ENCODE data around the gene ITPR2. TPM values are rescaled to one million over a fixed set of nuclear protein-coding genes. Genes with fewer than 3 reads are reported as not detected.

Gene ITPR2
- total RNA-seq, 2 experiments from 2014 or later, result 28.8 to 29.9 TPM

- no peaks in the 10 kb centered on the region for H3K36me3 ChIP-seq (ENCODE audit: insufficient read depth, low read length)
- H3K27ac ChIP-seq (ENCODE audit: low read depth in 1 of 2, low read length in 2 of 2), result no peak overlapping the region
- H3K9me3 Mint-ChIP-seq, result no peaks in the 10 kb centered on the region
- ATAC-seq (ENCODE audit: poor library complexity), result no peak
- ChIA-PET POLR2A (no interaction called here), CTCF (no interaction called here)
- no peaks in the 10 kb centered on the region for H3K9me3 ChIP-seq (ENCODE audit: control insufficient read depth in 1 of 2, insufficient read depth in 1 of 2, low read length in 2 of 2)
- no peak for TF ChIP-seq CTCF (IDR thresholded peaks at IDR 0.05)
- H3K4me1 ChIP-seq (ENCODE audit: insufficient read depth, low read length), result no peaks in the 10 kb centered on the region
- peaks cover 55% of the 10 kb centered on the region for H3K36me3 Mint-ChIP-seq (ENCODE audit: low read depth)
- no peak overlapping the region for H3K4me3 ChIP-seq (ENCODE audit: low read length)
- H3K27ac Mint-ChIP-seq, result no peak overlapping the region
- intact Hi-C loops (cut with DNase I, micrococcal nuclease), result no loop called here
- DNase-seq, result no peak
- H3K4me1 Mint-ChIP-seq (ENCODE audit: low read depth), result no peaks in the 10 kb centered on the region
- no peak overlapping the region for H3K4me3 Mint-ChIP-seq
- no peaks in the 10 kb centered on the region for H3K27me3 ChIP-seq (ENCODE audit: control insufficient read depth in 1 of 2, insufficient read depth in 2 of 2, low read length in 2 of 2)
- H3K27me3 Mint-ChIP-seq, result no peaks in the 10 kb centered on the region
These were observed 406.3 kb downstream of the ITPR2 start for GRCh38 chr12:26426652-26427051.

DNA sequence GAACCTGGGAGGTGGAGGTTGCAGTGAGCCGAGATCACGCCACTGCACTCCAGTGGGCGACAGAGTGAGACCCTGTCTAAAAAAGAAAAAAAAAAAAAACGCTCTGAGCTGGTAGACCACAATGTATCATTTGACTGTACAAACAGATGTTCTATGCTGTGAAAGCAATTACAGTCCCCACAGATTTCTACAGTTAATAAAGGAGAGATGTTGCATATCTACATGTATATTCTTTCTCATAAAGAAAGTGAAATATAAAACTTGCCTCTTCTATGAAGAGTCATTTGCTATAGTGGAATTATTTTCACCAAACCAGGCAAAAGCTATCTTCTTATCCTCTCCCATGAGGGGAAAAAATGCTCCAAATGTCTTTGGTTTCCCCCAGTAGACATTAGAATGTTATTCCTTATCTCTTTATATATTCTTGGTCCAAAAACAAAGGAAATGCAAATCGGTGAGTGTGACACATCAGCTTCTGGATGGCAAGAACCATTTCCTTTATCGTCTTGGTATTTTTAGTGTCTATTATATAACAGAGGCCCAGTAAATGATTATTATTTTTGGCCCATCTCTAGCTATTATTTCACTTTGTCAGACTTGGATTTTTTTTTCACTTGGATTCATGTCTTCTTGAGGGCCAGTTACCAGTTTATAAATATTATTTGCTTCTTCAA, 407.3 kb downstream of the ITPR2 start:
- ATAC-seq (ENCODE audit: poor library complexity), result no peak
- POLR2A ChIA-PET, result no interaction called here
- CTCF ChIA-PET, result no interaction called here
- H3K27me3 ChIP-seq (ENCODE audit: control insufficient read depth in 1 of 2, insufficient read depth in 2 of 2, low read length in 2 of 2), result no peaks in the 10 kb centered on the region
- H3K36me3 ChIP-seq (ENCODE audit: insufficient read depth, low read length), result no peaks in the 10 kb centered on the region
- H3K36me3 Mint-ChIP-seq (ENCODE audit: low read depth), result peaks cover 57% of the 10 kb centered on the region
- H3K27me3 Mint-ChIP-seq, result no peaks in the 10 kb centered on the region
- H3K4me3 Mint-ChIP-seq, result no peak overlapping the region
- no peaks in the 10 kb centered on the region for H3K9me3 Mint-ChIP-seq
- H3K9me3 ChIP-seq (ENCODE audit: control insufficient read depth in 1 of 2, insufficient read depth in 1 of 2, low read length in 2 of 2), result no peaks in the 10 kb centered on the region
- no peaks in the 10 kb centered on the region for H3K4me1 Mint-ChIP-seq (ENCODE audit: low read depth)
- H3K27ac ChIP-seq (ENCODE audit: low read depth in 1 of 2, low read length in 2 of 2), result no peak overlapping the region
- no peak for TF ChIP-seq CTCF (IDR thresholded peaks at IDR 0.05)
- intact Hi-C loops (cut with DNase I, micrococcal nuclease), result no loop called here
- H3K4me1 ChIP-seq (ENCODE audit: insufficient read depth, low read length), result no peaks in the 10 kb centered on the region
- no peak for DNase-seq
- no peak overlapping the region for H3K27ac Mint-ChIP-seq
- H3K4me3 ChIP-seq (ENCODE audit: low read length), result no peak overlapping the region

DNA sequence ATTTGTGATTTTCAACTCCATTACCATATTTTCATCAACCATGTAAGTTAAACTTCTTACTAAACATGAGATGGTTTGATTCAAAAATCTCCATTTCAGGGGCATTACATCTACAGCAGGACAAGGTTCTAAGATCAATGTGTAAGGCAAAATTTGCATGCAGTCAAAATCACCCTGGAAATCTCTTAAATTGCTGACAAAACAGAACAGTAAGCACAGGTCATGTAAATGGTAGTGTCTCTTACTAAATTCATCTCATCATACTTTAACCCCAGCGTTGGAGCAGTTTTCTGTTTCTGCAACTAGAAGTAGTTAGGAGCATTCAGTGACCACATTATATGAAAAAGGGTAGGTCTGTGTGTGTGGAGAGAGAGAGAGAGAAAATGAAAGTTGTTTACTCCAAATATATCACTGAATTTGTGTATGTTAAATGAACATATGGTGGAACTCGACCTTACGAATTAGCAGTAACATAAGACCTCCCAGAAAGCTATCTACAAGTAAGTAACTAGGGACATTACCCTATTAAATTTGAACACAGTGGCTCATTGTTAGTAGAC, 410.1 kb downstream of the ITPR2 start:
- Histone ChIP-seq H3K9me3 (ENCODE audit: control insufficient read depth in 1 of 2, insufficient read depth in 1 of 2, low read length in 2 of 2) (no peaks in the 10 kb centered on the region), H3K36me3 (ENCODE audit: insufficient read depth, low read length) (peaks cover 8% of the 10 kb centered on the region), H3K27me3 (ENCODE audit: control insufficient read depth in 1 of 2, insufficient read depth in 2 of 2, low read length in 2 of 2) (no peaks in the 10 kb centered on the region), H3K4me3 (ENCODE audit: low read length) (no peak overlapping the region), H3K4me1 (ENCODE audit: insufficient read depth, low read length) (no peaks in the 10 kb centered on the region), H3K27ac (ENCODE audit: low read depth in 1 of 2, low read length in 2 of 2) (no peak overlapping the region)
- TF ChIP-seq CTCF (IDR thresholded peaks at IDR 0.05), result no peak
- Mint-ChIP-seq H3K27me3 (no peaks in the 10 kb centered on the region), H3K36me3 (ENCODE audit: low read depth) (peaks cover 58% of the 10 kb centered on the region), H3K4me3 (no peak overlapping the region), H3K4me1 (ENCODE audit: low read depth) (no peaks in the 10 kb centered on the region), H3K9me3 (no peaks in the 10 kb centered on the region), H3K27ac (no peak overlapping the region)
- ChIA-PET CTCF (no interaction called here), POLR2A (no interaction called here)
- no peak for ATAC-seq (ENCODE audit: poor library complexity)
- DNase-seq, result no peak
- intact Hi-C loops (cut with DNase I, micrococcal nuclease), result no loop called here
